HCT116 (cell line): ENCODE data around the gene NPAS4.

Experiments used
- EZH2phosphoT487 ChIP-seq: fragments of 200-600 bp; IDR thresholded peaks from 2 replicates; pipeline ENCODE4 v1.6.1; 2018; ENCODE audit warnings: antibody characterized with exemption, borderline replicate concordance
- POLR2A ChIP-seq: IDR thresholded peaks from 2 replicates; pipeline ENCODE4 v1.7.0; 2011; ENCODE audit warnings: borderline replicate concordance; ENCODE audit not compliant: insufficient read depth, insufficient read length; ENCODE audit errors: extremely low read depth
- SIN3A ChIP-seq: IDR thresholded peaks from 2 replicates; pipeline ENCODE4 v1.6.1; 2012; ENCODE audit warnings: low read depth
- SP1 ChIP-seq: IDR thresholded peaks from 2 replicates; pipeline ENCODE4 v1.6.1; 2012; ENCODE audit warnings: low read depth
- ZNF274 ChIP-seq: fragments of 200-500 bp; sonication (Bioruptor generic); IDR thresholded peaks from 2 replicates; pipeline ENCODE4 v1.6.1; 2014; ENCODE audit warnings: mild to moderate bottlenecking, low read depth, low read length, inconsistent platforms
- TF ChIP-seq, protein P1 (sequence below): IDR thresholded peaks from 2 replicates; pipeline ENCODE4 v1.6.1; 2012; ENCODE audit warnings: low read depth
- TF ChIP-seq, protein P2 (sequence below): IDR thresholded peaks from 2 replicates; pipeline ENCODE4 v1.6.1; 2011; ENCODE audit warnings: mild to moderate bottlenecking, low read length, moderate library complexity; ENCODE audit not compliant: insufficient replicate concordance; ENCODE audit errors: extremely low read depth
- TF ChIP-seq, protein P3 (sequence below), 3 experiments: fragments of 200-600 bp in 1 of 3; sonication (generic) in 1 of 3; IDR thresholded peaks in 2 of 3; conservative IDR thresholded peaks in 1 of 3; 2 replicates each; pipeline ENCODE4 v1.5.1; 2012 to 2017; ENCODE audit warnings: low read depth in 2 of 3, low read length in 2 of 3, antibody characterized with exemption in 1 of 3, borderline replicate concordance in 1 of 3, control low read depth in 1 of 3, mild to moderate bottlenecking in 1 of 3, mixed read lengths in 1 of 3, mixed run types in 1 of 3, moderate library complexity in 1 of 3; ENCODE audit not compliant: insufficient read depth in 1 of 3

DNA sequence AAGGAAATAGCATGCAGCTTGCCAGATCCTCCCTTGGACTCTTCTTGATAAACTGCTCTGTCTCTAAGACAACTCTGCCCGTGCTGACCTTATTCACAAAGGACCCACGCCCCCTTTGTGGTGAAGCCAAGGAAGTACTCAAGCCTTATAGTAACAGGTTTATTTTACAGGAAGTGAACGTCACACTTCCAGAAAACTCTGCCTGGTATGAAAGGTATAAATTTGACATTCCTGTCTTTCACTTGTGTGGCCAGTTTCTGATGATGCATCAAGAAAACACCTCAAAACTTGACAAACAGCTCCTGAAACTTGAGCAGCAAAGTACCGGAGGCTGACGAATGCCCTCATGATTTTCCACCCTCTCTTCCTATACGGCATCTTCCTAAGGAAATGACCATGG, 33.4 kb downstream of the NPAS4 start:
- no peak for TF ChIP-seq EZH2phosphoT487
- TF ChIP-seq, protein P1, sequence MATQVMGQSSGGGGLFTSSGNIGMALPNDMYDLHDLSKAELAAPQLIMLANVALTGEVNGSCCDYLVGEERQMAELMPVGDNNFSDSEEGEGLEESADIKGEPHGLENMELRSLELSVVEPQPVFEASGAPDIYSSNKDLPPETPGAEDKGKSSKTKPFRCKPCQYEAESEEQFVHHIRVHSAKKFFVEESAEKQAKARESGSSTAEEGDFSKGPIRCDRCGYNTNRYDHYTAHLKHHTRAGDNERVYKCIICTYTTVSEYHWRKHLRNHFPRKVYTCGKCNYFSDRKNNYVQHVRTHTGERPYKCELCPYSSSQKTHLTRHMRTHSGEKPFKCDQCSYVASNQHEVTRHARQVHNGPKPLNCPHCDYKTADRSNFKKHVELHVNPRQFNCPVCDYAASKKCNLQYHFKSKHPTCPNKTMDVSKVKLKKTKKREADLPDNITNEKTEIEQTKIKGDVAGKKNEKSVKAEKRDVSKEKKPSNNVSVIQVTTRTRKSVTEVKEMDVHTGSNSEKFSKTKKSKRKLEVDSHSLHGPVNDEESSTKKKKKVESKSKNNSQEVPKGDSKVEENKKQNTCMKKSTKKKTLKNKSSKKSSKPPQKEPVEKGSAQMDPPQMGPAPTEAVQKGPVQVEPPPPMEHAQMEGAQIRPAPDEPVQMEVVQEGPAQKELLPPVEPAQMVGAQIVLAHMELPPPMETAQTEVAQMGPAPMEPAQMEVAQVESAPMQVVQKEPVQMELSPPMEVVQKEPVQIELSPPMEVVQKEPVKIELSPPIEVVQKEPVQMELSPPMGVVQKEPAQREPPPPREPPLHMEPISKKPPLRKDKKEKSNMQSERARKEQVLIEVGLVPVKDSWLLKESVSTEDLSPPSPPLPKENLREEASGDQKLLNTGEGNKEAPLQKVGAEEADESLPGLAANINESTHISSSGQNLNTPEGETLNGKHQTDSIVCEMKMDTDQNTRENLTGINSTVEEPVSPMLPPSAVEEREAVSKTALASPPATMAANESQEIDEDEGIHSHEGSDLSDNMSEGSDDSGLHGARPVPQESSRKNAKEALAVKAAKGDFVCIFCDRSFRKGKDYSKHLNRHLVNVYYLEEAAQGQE = no peak
- TF ChIP-seq POLR2A = no peak
- TF ChIP-seq, protein P2, sequence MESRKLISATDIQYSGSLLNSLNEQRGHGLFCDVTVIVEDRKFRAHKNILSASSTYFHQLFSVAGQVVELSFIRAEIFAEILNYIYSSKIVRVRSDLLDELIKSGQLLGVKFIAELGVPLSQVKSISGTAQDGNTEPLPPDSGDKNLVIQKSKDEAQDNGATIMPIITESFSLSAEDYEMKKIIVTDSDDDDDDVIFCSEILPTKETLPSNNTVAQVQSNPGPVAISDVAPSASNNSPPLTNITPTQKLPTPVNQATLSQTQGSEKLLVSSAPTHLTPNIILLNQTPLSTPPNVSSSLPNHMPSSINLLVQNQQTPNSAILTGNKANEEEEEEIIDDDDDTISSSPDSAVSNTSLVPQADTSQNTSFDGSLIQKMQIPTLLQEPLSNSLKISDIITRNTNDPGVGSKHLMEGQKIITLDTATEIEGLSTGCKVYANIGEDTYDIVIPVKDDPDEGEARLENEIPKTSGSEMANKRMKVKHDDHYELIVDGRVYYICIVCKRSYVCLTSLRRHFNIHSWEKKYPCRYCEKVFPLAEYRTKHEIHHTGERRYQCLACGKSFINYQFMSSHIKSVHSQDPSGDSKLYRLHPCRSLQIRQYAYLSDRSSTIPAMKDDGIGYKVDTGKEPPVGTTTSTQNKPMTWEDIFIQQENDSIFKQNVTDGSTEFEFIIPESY = no peak
- TF ChIP-seq, protein P3, sequence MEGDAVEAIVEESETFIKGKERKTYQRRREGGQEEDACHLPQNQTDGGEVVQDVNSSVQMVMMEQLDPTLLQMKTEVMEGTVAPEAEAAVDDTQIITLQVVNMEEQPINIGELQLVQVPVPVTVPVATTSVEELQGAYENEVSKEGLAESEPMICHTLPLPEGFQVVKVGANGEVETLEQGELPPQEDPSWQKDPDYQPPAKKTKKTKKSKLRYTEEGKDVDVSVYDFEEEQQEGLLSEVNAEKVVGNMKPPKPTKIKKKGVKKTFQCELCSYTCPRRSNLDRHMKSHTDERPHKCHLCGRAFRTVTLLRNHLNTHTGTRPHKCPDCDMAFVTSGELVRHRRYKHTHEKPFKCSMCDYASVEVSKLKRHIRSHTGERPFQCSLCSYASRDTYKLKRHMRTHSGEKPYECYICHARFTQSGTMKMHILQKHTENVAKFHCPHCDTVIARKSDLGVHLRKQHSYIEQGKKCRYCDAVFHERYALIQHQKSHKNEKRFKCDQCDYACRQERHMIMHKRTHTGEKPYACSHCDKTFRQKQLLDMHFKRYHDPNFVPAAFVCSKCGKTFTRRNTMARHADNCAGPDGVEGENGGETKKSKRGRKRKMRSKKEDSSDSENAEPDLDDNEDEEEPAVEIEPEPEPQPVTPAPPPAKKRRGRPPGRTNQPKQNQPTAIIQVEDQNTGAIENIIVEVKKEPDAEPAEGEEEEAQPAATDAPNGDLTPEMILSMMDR (IDR thresholded peaks at IDR 0.05 in 2 of 3, conservative IDR thresholded peaks at IDR 0.05 in 1 of 3; ENCODE audit: borderline replicate concordance in 1 of 3, insufficient read depth in 1 of 3, low read depth in 2 of 3, low read length in 2 of 3) = no peak
- TF ChIP-seq ZNF274 = no peak
- no peak for TF ChIP-seq SIN3A
- no peak for TF ChIP-seq SP1
